LHCN-M2 (cell line): ENCODE data around the gene SARDH. TPM values are rescaled to one million over a fixed set of nuclear protein-coding genes. Genes with fewer than 3 reads are reported as not detected.

Experiments
- DNase-seq: peaks from one replicate; pipeline ENCODE4 v3.0.0-alpha.2; 2012; ENCODE audit warnings: low read depth
- total RNA-seq: library from RNA; depleted of rRNA; stranded (reverse); fragments of >200 nt; gene quantifications from 2 replicates; pipeline ENCODE4 v1.2.3, GENCODE V29; 2014

SARDH gene
- total RNA-seq, 1 experiment from 2014 or later = 54.8 TPM

DNA sequence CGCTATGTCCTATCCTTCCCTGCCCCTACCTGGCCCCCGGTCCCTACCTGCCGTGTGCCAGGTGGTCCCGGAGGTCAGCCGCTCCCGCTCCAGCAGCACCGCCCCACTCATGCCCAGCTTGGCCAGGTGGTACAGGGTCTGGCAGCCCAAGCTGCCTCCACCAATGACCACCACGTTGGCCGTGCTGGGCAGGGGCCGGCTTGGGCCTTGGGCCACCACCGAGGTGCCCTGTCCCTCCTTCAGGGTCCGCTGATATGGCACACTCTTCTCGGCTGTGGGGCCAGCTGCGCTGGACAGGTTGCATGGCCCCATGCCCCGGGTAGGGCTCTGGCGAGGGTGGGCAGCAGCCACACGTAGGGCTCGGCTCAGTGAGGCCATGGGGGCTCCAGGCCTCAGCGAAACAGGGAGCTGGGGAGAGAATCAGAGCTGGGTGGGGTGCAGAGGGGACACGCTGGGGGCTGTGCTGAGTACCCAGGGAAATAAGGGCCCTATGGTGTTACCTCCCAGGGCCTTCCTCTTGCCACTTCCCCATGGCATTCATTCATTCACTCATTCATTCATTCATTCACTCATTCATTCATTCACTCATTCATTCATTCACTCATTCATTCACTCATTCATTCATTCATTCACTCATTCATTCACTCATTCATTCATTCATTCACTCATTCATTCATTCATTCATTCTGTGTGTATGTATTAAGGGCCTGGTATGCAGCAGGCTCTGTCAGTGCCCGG, 4.2 kb downstream of the SARDH start:
- DNase-seq = no peak

- no peak for DNase-seq
Measured at GRCh38 chr9:133733421-133733795, 4.7 kb downstream of the SARDH start.

DNA sequence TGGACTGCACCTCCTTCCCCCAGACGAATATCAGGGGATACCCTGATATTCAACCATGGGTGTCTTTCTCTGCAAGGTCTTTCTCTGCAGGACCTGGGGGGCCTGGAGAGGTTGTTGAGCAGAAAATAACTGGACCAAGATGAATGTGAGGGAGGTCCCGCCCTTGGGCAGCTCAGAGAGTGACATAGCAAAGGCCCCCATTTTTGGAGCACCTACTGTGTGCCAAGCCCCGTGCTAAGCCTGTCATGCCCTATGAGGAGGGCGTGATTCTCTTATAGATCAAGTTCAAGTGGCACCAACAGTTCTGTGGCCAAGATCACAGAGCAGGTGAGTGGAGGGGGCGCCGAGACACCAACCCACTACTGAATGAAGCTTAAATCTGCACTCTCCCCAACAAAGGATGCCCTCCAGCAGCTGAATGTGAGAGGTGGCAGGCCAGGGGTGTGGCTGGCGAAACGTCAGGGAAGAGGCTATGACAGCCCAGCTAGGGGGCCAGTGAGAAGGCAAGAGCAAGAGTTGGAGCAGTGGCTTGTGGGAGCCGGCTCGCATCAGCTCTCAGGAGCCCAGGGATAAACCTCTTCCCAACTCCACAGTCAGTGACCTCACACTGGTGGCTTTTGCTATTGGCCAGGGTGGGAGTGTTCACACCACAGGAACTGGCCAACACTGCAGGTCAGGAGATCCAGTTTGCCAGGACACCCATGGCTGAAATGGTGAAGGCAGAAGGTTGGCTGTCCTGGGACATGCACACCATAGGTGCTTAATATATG, 5.3 kb downstream of the SARDH start:
- DNase-seq = no peak

GRCh38 chr9:133731876-133732638, 6.1 kb downstream of the SARDH start:
- DNase-seq = peak; percentile 90

- DNase-seq = no peak
Measured at GRCh38 chr9:133730994-133731715, 7.0 kb downstream of the SARDH start.

DNA sequence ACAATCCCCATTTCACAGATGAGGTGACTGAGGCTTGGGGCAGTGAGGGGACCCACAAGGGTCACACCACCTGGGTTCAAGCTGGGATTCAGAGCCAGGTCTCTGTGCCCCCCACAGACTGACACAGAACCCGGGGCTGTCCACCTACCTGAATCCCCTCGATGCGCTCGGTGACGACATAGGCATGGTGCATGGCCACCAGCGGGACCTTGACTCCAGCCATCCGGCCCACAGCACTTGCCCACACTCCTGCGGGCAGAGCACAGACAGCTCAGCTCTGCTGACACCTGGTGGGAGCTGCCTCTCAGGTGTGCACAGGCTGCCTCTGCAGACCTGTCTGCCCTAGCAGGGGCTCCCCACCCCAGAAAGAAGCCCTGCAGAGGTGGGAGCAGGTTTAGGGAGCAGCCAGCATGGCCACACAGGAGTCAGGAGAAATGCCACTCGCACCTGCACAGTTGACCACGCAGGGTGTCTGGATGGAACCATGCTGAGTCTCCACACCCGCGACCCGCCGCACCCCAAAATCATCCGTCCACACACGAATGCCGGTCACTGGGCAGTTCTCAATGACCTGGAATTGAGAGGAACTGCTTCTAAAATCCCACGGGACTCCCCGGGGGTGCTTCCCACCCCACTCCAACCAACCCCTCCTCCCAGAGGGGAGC, 8.4 kb downstream of the SARDH start:
- no peak for DNase-seq

DNA sequence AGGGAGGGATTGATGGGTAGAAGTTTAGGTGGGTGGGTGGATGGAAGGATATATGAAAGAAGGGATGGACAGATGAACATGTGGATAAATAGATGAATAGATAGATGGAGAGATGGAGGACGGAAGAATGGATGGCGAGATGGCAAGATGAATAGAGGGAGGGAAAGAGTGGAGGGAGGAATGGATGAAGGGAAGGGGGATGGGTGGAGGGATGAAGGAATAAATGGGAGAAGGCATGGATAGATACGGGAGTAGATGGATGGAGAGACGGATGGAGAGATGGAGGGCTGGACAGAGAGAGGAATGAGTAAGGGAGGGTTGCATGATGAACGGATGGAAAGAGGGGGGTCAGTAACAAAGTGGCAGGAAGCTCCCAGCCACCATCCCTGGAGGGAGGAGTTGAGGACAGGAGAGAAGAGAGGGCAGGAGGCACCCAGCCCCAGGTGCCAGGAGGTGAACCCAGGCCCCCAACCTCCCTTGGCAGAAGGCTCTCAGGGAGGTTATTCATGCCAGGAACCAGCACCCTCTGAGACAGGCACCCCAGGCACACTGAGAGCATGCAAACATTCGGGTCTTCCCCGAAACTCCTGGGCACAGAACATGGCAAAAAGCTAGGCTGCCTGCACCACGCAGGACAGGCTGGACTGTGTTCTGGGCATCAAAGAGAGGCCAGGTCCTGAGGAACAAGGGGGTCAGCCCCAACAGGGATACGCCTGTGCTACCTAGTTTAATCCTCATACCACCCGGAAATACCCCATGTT, 9.1 kb downstream of the SARDH start:
- no peak for DNase-seq

DNA sequence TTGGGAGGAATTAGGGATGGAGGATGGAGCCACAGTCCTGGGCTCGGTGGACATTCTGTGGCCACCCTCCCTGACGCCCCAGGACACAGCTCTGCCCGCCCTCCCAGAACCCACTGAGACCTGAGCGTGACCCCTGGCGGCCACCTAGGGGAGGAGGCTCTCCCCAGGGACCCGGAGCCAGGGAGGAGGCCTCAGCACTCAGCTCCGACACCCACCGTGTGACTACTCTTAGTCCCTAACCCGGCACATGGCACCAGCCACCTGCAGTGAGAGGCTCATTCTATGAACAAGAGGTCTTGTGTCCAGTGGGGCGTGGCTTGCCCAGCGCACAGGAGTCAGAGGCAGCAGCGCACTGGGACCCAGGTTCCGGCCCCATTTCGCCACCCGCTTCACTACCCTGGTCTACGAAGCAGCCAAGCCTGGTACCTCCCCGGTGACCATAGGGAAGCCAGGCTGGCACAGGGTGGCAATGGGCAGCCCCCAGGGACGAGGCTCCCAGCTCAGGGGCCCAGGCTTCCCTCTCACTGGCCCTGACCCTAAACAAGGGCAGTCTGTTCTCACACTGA, 10.2 kb downstream of the SARDH start:
- no peak for DNase-seq

- DNase-seq = no peak
Measured at GRCh38 chr9:133727277-133727875, 10.8 kb downstream of the SARDH start.

DNA sequence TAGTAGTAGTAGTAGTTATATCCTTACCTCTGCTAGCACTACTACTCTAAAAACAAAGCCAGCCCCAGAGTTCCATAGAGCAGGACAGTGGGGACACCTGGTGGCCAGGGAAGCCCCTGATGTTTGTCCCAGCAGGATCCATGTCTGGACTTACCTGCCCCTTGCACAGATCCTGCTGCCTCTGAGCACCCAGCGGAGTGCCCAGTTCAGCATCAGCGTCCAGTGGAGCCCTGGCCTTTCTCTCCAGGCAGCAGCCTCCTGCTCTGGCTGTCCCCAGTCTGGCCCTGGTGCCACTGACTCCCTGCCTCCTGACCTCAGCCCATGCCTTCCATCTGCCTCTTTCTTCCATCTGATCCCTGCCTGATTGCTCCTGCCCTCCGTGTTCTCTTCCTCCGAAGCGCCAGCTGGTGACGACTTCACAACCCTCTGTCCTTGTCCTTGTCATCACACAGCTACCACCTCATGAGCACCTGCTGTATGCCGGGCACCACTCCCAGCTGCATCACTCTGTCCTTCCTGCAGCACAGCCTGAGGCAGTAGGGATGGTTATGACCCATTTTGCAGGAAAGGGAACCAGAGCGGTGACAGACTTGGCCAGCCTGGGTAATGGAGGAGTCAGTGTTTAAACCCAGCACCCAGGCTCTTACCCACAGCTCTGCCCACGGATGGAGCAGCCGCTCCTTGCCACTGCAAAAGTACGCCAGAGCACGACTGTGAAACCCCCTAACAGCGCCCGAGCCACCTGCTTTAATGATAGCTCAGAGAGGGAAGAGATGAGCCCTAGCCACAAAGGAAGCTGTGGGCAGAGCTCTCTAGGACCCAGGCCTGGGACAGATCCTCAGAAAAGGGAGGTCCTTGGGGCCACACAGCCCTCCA, 11.5 kb downstream of the SARDH start:
- DNase-seq = peak; percentile 39

DNA sequence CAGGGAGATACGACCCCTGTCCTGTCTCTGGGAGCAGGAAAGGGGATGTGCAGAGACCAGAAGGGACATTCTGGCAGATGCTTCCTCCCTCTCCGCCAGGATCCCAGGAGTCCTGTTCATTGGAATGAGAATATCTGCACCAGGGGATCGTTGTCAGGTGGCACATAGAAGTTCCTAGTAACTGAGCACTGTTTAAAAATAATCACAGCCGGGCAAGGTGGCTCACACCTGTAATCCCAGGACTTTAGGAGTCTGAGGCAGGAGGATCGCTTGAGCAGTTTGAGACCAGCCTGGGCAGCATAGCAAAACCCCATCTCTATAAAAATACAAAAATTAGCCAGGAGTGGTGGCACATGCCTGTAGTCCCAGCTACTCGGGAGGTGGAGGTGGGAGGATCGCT, 12.3 kb downstream of the SARDH start:
- no peak for DNase-seq

DNA sequence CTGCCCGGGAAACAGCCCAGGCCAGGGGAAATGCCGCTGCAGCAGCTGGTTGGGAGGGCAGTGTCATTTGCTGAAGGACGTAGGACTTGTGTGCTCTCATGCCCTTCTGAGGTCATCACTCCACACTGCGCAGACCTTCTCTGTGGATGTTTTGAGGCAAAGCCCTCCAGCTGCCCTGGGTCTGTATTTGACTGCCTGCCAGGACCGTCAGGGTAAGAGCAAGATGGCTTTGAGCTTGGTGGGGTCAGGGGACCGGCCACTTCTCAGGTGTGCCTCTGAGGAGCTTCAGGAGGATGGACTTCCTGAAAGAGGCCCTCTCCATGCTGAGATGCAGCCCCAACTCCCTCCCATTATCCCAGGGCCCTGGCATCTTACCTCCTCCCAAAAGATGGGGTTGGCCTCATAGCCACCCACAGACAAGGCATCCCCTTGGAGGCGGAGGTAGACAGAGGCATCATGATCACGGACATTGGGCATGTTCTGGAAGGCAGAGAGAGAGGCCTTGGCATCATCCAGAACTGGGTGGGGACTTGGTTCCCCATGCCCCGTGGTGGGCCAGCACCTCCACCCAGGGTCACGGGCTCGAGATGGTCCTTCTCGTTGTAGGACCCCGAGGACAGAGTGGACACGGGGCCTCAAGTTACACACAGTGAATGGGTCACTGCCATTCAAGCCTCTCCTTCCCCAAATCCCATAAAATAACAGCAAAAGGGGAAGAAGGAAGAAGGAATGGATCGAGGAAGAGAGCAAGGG, 19.4 kb downstream of the SARDH start:
- no peak for DNase-seq

GRCh38 chr9:133717113-133718031, 20.8 kb downstream of the SARDH start:
- no peak for DNase-seq

- no peak for DNase-seq
Measured at GRCh38 chr9:133716564-133717112, 21.5 kb downstream of the SARDH start.

- peak; percentile 84 for DNase-seq
Measured at GRCh38 chr9:133715866-133716563, 22.1 kb downstream of the SARDH start.
